PFSK-1 (cell line): Measurements from ENCODE around the gene TNFAIP8L3.

Source experiments
- FOXP2 ChIP-seq: optimal IDR thresholded peaks from 2 replicates; pipeline ENCODE3; 2011; ENCODE audit warnings: borderline replicate concordance, control low read depth, inconsistent platforms; ENCODE audit not compliant: insufficient read depth; ENCODE audit errors: extremely low read length, extremely low read depth
- POLR2AphosphoS5 ChIP-seq: IDR thresholded peaks from 2 replicates; pipeline ENCODE4 v1.6.1; 2012; ENCODE audit warnings: low read depth, mild to moderate bottlenecking, control low read depth, low read length, moderate library complexity
- SIN3A ChIP-seq: IDR thresholded peaks from 2 replicates; pipeline ENCODE4 v1.6.1; 2012; ENCODE audit warnings: mild to moderate bottlenecking, low read length, moderate library complexity, borderline replicate concordance; ENCODE audit not compliant: insufficient read depth
- TAF1 ChIP-seq: IDR thresholded peaks from 2 replicates; pipeline ENCODE4 v1.6.1; 2012; ENCODE audit warnings: low read length, control low read depth, borderline replicate concordance; ENCODE audit not compliant: insufficient read depth
- TF ChIP-seq, protein P1 (sequence below), 2 experiments: IDR thresholded peaks; 2 replicates each; pipeline versions ENCODE4 v1.6.1 to v1.8.0; 2011 to 2012; ENCODE audit warnings: low read depth in 2 of 2, low read length in 2 of 2, control low read depth in 1 of 2, inconsistent platforms in 1 of 2, mild to moderate bottlenecking in 1 of 2, moderate library complexity in 1 of 2; ENCODE audit not compliant: insufficient read depth in 1 of 2

TNFAIP8L3 gene

DNA sequence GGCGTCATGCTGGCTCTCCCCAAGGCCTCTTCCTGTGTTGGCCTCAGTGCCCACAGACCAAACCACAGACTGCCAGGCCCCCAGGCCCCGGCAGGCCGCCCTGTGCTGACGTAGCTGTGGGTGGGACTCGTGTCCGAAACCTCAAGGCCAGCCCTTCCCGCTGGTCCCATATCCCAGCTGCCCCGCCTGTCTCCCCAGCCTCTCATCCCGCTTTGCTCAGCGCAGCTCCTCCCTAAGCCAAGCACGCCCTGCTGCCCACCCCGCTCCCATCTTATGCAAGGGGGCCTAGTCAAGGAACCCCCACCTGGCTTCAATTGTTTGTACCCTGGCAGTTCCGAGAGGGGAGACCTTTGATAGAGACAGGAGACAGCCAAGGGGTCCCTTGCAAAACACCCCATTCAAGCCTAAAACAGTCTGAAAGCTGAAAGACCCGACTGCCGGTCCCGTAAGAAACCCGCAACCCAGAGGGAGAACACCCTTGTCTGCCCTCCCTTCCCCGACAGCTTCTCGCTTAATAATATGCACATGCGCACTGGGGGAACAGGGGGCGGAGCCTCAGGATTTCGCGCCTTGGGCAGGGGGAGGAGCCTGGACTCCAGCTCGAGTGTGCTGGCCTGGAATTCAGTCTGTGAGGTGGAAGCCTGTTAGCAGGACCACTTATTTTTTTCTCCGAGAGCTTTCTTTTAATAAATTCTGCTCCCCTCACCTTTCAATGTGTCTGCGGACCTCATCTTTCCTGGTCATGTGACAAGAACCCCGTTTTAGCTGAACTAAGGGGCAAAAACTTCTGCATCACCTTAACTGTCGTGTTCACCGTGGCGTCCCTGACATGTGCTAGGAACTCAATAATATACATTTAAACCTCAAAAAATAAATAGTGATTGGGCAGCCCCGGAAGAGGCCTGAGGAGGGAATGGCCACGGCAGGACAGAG, 17.2 kb downstream of the TNFAIP8L3 start:
- TF ChIP-seq TAF1 (no peak), POLR2AphosphoS5 (no peak), SIN3A (no peak), FOXP2 (no peak)
- TF ChIP-seq, protein P1, sequence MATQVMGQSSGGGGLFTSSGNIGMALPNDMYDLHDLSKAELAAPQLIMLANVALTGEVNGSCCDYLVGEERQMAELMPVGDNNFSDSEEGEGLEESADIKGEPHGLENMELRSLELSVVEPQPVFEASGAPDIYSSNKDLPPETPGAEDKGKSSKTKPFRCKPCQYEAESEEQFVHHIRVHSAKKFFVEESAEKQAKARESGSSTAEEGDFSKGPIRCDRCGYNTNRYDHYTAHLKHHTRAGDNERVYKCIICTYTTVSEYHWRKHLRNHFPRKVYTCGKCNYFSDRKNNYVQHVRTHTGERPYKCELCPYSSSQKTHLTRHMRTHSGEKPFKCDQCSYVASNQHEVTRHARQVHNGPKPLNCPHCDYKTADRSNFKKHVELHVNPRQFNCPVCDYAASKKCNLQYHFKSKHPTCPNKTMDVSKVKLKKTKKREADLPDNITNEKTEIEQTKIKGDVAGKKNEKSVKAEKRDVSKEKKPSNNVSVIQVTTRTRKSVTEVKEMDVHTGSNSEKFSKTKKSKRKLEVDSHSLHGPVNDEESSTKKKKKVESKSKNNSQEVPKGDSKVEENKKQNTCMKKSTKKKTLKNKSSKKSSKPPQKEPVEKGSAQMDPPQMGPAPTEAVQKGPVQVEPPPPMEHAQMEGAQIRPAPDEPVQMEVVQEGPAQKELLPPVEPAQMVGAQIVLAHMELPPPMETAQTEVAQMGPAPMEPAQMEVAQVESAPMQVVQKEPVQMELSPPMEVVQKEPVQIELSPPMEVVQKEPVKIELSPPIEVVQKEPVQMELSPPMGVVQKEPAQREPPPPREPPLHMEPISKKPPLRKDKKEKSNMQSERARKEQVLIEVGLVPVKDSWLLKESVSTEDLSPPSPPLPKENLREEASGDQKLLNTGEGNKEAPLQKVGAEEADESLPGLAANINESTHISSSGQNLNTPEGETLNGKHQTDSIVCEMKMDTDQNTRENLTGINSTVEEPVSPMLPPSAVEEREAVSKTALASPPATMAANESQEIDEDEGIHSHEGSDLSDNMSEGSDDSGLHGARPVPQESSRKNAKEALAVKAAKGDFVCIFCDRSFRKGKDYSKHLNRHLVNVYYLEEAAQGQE (IDR thresholded peaks at IDR 0.05; ENCODE audit: insufficient read depth in 1 of 2, low read depth in 2 of 2, low read length in 2 of 2) = no peak

DNA sequence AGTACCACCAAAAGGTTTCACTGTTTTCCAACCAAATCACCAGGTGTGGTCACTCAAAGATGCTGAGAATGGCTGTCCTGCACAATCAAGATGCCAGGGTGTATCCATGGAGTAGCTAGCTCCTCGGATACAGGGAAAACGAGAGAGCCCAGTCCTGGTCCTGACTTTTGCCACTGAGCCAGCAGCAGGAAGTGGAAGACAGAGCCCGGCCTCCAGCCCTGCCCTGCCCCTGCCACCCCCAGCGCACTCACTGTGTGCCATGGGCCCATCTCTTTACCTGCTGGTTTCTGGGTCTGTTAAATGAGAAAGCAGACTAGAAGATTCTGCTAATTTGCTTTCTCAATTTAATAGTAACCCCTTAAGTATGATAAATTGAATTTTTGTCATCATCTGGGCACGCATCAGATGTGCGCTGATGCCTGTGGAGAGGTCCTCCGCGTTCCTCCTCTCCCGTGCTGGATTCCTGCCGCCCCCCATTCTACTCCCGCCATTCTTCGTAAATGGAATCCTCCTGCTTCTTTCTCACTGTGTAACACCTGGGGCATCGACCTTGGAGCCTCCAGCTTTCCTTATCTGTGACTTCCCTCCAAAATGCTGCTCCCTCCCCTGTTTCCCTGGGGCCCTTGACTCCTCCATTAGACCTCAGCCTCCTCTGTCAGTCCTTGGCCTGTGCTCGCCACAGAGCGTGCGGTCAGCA, 18.0 kb downstream of the TNFAIP8L3 start:
- TF ChIP-seq FOXP2 = no peak
- TF ChIP-seq SIN3A = no peak
- no peak for TF ChIP-seq TAF1
- TF ChIP-seq, protein P1 (IDR thresholded peaks at IDR 0.05; ENCODE audit: insufficient read depth in 1 of 2, low read depth in 2 of 2, low read length in 2 of 2) = no peak
- TF ChIP-seq POLR2AphosphoS5 = no peak

- TF ChIP-seq TAF1 (no peak), SIN3A (no peak)
- TF ChIP-seq, protein P1 (IDR thresholded peaks at IDR 0.05; ENCODE audit: insufficient read depth in 1 of 2, low read depth in 2 of 2, low read length in 2 of 2) = no peak
These were observed 18.7 kb downstream of the TNFAIP8L3 start for GRCh38 chr15:51075826-51076523.

GRCh38 chr15:51075364-51075763, 19.3 kb downstream of the TNFAIP8L3 start:
- TF ChIP-seq FOXP2 (no peak), POLR2AphosphoS5 (no peak), SIN3A (no peak), TAF1 (no peak)
- TF ChIP-seq, protein P1 (IDR thresholded peaks at IDR 0.05; ENCODE audit: insufficient read depth in 1 of 2, low read depth in 2 of 2, low read length in 2 of 2) = no peak
